Endothelial cell of umbilical vein (primary cell): Measurements from ENCODE around the gene FRYL. TPM values are rescaled to one million over a fixed set of nuclear protein-coding genes. Genes with fewer than 3 reads are reported as not detected.

Experiments
- BruUV-seq: library from RNA; stranded (reverse); fragments of 400-500 nt; replicated peaks from 2 replicates; lab custom pipeline; 2021; lab: Mats Ljungman, UMichigan
- CTCF ChIA-PET: fragments of 300-600, 350-600 bp; sonication (Branson Sonifier 250); formaldehyde crosslinking; loops from one replicate; lab custom pipeline; 2021; ENCODE audit warnings: antibody characterized with exemption, inconsistent platforms; lab: Charles Lee
- POLR2A ChIA-PET: fragments of 300-600, 350-600 bp; sonication (Branson Sonifier 250); formaldehyde crosslinking; loops from one replicate; lab custom pipeline; 2021; ENCODE audit warnings: antibody characterized with exemption, inconsistent platforms; lab: Charles Lee
- DNase-seq: peaks from one replicate; pipeline ENCODE4 v3.0.0-alpha.2; 2011; ENCODE audit warnings: low read depth, low spot score
- FAIRE-seq: peaks from 2 replicates; lab custom pipeline; 2011; peaks lifted over from hg19 to GRCh38; lab: Jason Lieb, UNC
- H2AFZ ChIP-seq: 2 replicates; pipeline ENCODE4 v1.6.0; 2012; ENCODE audit warnings: low read depth, low read length, control low read depth, inconsistent platforms
- H3K27ac ChIP-seq: 2 replicates; pipeline ENCODE4 v1.5.1; 2011; ENCODE audit warnings: low read depth, mild to moderate bottlenecking, control low read depth, low read length, moderate library complexity; ENCODE audit not compliant: insufficient read depth
- H3K27me3 ChIP-seq, 2 experiments: 2 replicates each; pipeline versions ENCODE4 v1.6.0 to v1.6.1; 2011; ENCODE audit warnings: low read length in 2 of 2, mixed read lengths in 1 of 2; ENCODE audit not compliant: control insufficient read depth in 2 of 2, insufficient read depth in 2 of 2
- H3K36me3 ChIP-seq, 2 experiments: 2 replicates in 1 of 2; 3 replicates in 1 of 2; pipeline ENCODE4 v1.5.1; 2011; ENCODE audit warnings: low read length in 2 of 2, mild to moderate bottlenecking in 1 of 2, moderate library complexity in 1 of 2; ENCODE audit not compliant: control insufficient read depth in 2 of 2, insufficient read depth in 2 of 2; ENCODE audit errors: extremely low read depth in 1 of 2
- H3K4me1 ChIP-seq: 3 replicates; pipeline ENCODE4 v1.5.1; 2011; ENCODE audit warnings: mild to moderate bottlenecking, low read length; ENCODE audit not compliant: control insufficient read depth, insufficient read depth; ENCODE audit errors: extremely low read depth
- H3K4me2 ChIP-seq: 2 replicates; pipeline ENCODE4 v1.6.1; 2011; ENCODE audit warnings: low read length, control low read depth, mixed read lengths; ENCODE audit not compliant: insufficient read depth
- H3K4me3 ChIP-seq, 3 experiments: fragments of 200-600 bp in 1 of 3; sonication (generic), shearing (Covaris generic) in 1 of 3; replicated peaks in 1 of 3; 2 replicates each; pipeline ENCODE4 v1.5.1; 2011 to 2016; ENCODE audit warnings: control low read depth in 3 of 3, low read length in 3 of 3, mild to moderate bottlenecking in 2 of 3, inconsistent platforms in 1 of 3, low read depth in 1 of 3, moderate library complexity in 1 of 3; ENCODE audit not compliant: insufficient read depth in 1 of 3
- H3K79me2 ChIP-seq: 2 replicates; pipeline ENCODE4 v1.6.0; 2012; ENCODE audit warnings: low read length, inconsistent platforms; ENCODE audit not compliant: control insufficient read depth, insufficient read depth
- H3K9ac ChIP-seq: replicated peaks from 2 replicates; pipeline ENCODE3; 2011; ENCODE audit warnings: low read length, control low read depth; ENCODE audit not compliant: insufficient read depth; ENCODE audit errors: extremely low read depth
- H3K9me1 ChIP-seq: replicated peaks from 3 replicates; pipeline ENCODE4 v1.6.0; 2011; ENCODE audit warnings: mild to moderate bottlenecking, low read length; ENCODE audit not compliant: control insufficient read depth, insufficient read depth; ENCODE audit errors: extremely low read depth
- H3K9me3 ChIP-seq: replicated peaks from 2 replicates; pipeline ENCODE4 v1.5.1; 2012; ENCODE audit warnings: low read length, inconsistent platforms; ENCODE audit not compliant: control insufficient read depth, insufficient read depth
- H4K20me1 ChIP-seq: replicated peaks from 2 replicates; pipeline ENCODE3; 2011; ENCODE audit warnings: mild to moderate bottlenecking, low read length; ENCODE audit not compliant: control insufficient read depth, insufficient read depth; ENCODE audit errors: extremely low read depth
- EZH2 ChIP-seq: IDR thresholded peaks from 2 replicates; pipeline ENCODE4 v1.6.1; 2012; ENCODE audit warnings: borderline replicate concordance, low read depth, mild to moderate bottlenecking, moderate library complexity, low read length, inconsistent platforms; ENCODE audit not compliant: severe bottlenecking
- FOS ChIP-seq: IDR thresholded peaks from 2 replicates; pipeline ENCODE4 v1.6.1; 2011; ENCODE audit warnings: mild to moderate bottlenecking, low read length, moderate library complexity, borderline replicate concordance; ENCODE audit not compliant: insufficient read depth
- GATA2 ChIP-seq: IDR thresholded peaks from 2 replicates; pipeline ENCODE4 v1.7.0; 2011; ENCODE audit warnings: low read depth, mild to moderate bottlenecking, moderate library complexity, mixed read lengths, low read length; ENCODE audit not compliant: insufficient read length, insufficient read depth
- JUN ChIP-seq: IDR thresholded peaks from 2 replicates; pipeline ENCODE4 v1.6.1; 2011; ENCODE audit warnings: borderline replicate concordance, low read depth; ENCODE audit not compliant: insufficient read length, insufficient read depth
- MYC ChIP-seq: IDR thresholded peaks from one replicate; pipeline ENCODE4 v1.6.1; 2011; ENCODE audit warnings: mild to moderate bottlenecking, low read depth, low read length
- POLR2A ChIP-seq: IDR thresholded peaks from 2 replicates; pipeline ENCODE4 v1.6.1; 2012; ENCODE audit warnings: low read depth, mild to moderate bottlenecking, control low read depth, low read length
- POLR2AphosphoS5 ChIP-seq: IDR thresholded peaks from 2 replicates; pipeline ENCODE4 v1.6.1; 2012; ENCODE audit warnings: low read depth, mild to moderate bottlenecking, control low read depth, low read length, moderate library complexity; ENCODE audit not compliant: insufficient read depth
- dilution Hi-C: fragments of 300-500 bp; cut with MboI; formaldehyde crosslinking; loops from one replicate; pipeline ENCODE4 v1.15.0; 2019; ENCODE audit warnings: low sequenced_read_pairs; ENCODE audit not compliant: extremely low pct_ligation_motif_present
- intact Hi-C: fragments of 100-400 bp; cut with micrococcal nuclease; formaldehyde crosslinking; loops from one replicate; pipeline ENCODE4 v1.10.0; 2022
- polyA plus RNA-seq, 4 experiments: library from polyadenylated mRNA; depleted of rRNA in 3 of 4; stranded (reverse) in 3 of 4; unstranded in 1 of 4; fragments of >200 nt; gene quantifications; 2 replicates each; pipeline versions ENCODE4 v1.2.1 to v1.2.3, GENCODE V29; 2011 to 2012; ENCODE audit warnings: missing spikeins in 1 of 4
- total RNA-seq: library from RNA; stranded (reverse); gene quantifications from 2 replicates; pipeline ENCODE4 v1.2.3, GENCODE V29; 2021
- TF ChIP-seq, protein P1 (sequence below): IDR thresholded peaks from 2 replicates; pipeline ENCODE4 v1.6.1; 2011; ENCODE audit not compliant: insufficient read depth, insufficient read length
- TF ChIP-seq, protein P2 (sequence below), 2 donors: IDR thresholded peaks; 1 replicate in 1 of 2; 2 replicates in 1 of 2; pipeline ENCODE4 v1.5.1; 2011; ENCODE audit warnings: low read length in 2 of 2, mild to moderate bottlenecking in 2 of 2, moderate library complexity in 2 of 2, control low read depth in 1 of 2, inconsistent platforms in 1 of 2, low read depth in 1 of 2; ENCODE audit not compliant: insufficient read depth in 1 of 2; ENCODE audit errors: extremely low read depth in 1 of 2

FRYL gene
- total and polyA plus RNA-seq, 2 donors (not counting 3 experiments of a cell fraction or from before 2014, with no cell fraction given), result 17.0 to 84.9 TPM

GRCh38 chr4:48742412-48742811 is 37.7 kb downstream of the FRYL start:
- CTCF ChIA-PET, result interaction anchor here (0.8 to 1.1 kb wide), 2 partner anchors 10 to 39 kb away, joined by 4 read pairs; no protein-coding TSS in a partner anchor
- DNase-seq (peak; percentile 43), FAIRE-seq (no peak)
- no peak overlapping the region for H3K4me3 ChIP-seq
- no peak overlapping the region for H3K27ac ChIP-seq
- peak overlapping the region; percentile 29 for H3K4me2 ChIP-seq
- H3K4me1 ChIP-seq, result peaks cover 9% of the 10 kb centered on the region
- POLR2A ChIA-PET, result no interaction called here
- dilution Hi-C loops (no loop called here), intact Hi-C loops (no loop called here)
- H3K9me1 ChIP-seq, result no peaks in the 10 kb centered on the region
- H4K20me1 ChIP-seq, result peaks cover 15% of the 10 kb centered on the region
- H3K9ac ChIP-seq, result no peak overlapping the region
- H3K27me3 ChIP-seq, result no peaks in the 10 kb centered on the region
- H3K79me2 ChIP-seq, result peaks cover 90% of the 10 kb centered on the region
- no peaks in the 10 kb centered on the region for H3K9me3 ChIP-seq
- no peak overlapping the region for H2AFZ ChIP-seq
- no peaks in the 10 kb centered on the region for H3K36me3 ChIP-seq
- BruUV-seq, result no TSS peak
- no peak for TF ChIP-seq POLR2AphosphoS5
- TF ChIP-seq, protein P1, sequence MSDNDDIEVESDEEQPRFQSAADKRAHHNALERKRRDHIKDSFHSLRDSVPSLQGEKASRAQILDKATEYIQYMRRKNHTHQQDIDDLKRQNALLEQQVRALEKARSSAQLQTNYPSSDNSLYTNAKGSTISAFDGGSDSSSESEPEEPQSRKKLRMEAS, result no peak
- TF ChIP-seq POLR2A, result no peak
- no peak for TF ChIP-seq JUN
- no peak for TF ChIP-seq GATA2
- TF ChIP-seq MYC, result no peak
- no peak for TF ChIP-seq FOS
- TF ChIP-seq, protein P2, sequence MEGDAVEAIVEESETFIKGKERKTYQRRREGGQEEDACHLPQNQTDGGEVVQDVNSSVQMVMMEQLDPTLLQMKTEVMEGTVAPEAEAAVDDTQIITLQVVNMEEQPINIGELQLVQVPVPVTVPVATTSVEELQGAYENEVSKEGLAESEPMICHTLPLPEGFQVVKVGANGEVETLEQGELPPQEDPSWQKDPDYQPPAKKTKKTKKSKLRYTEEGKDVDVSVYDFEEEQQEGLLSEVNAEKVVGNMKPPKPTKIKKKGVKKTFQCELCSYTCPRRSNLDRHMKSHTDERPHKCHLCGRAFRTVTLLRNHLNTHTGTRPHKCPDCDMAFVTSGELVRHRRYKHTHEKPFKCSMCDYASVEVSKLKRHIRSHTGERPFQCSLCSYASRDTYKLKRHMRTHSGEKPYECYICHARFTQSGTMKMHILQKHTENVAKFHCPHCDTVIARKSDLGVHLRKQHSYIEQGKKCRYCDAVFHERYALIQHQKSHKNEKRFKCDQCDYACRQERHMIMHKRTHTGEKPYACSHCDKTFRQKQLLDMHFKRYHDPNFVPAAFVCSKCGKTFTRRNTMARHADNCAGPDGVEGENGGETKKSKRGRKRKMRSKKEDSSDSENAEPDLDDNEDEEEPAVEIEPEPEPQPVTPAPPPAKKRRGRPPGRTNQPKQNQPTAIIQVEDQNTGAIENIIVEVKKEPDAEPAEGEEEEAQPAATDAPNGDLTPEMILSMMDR (IDR thresholded peaks at IDR 0.05; ENCODE audit: extremely low read depth in 1 of 2, insufficient read depth in 1 of 2, low read depth in 1 of 2, low read length in 2 of 2), result no peak
- no peak for TF ChIP-seq EZH2
